ENCODE data around the gene ENG. TPM values are rescaled to one million over a fixed set of nuclear protein-coding genes. Genes with fewer than 3 reads are reported as not detected.

ENG gene
- total RNA-seq, 1 donor from 2014 or later = 323 TPM

GRCh38 chr9:127897193-127897692, 42.8 kb upstream of the ENG start:
- intact Hi-C loops (cut with DNase I) = no loop called here
- H3K36me3 ChIP-seq = peaks cover 43% of the 10 kb centered on the region
- peak; percentile 83 for DNase-seq
- no peaks in the 10 kb centered on the region for H3K27me3 ChIP-seq (ENCODE audit: low read depth)
- peak overlapping the region; percentile 99 for H3K4me3 ChIP-seq
- no peak for TF ChIP-seq CTCF (IDR thresholded peaks at IDR 0.05)
- peak; percentile 74 to 79 for ATAC-seq
- peak overlapping the region; percentile 91 for H3K27ac ChIP-seq
- peaks cover 46% of the 10 kb centered on the region for H3K4me1 ChIP-seq
- no peaks in the 10 kb centered on the region for H3K9me3 ChIP-seq

- no peak for ATAC-seq
Observed at GRCh38 chr9:127896395-127897192, 42.1 kb upstream of the ENG start.

GRCh38 chr9:127895811-127896210, 41.4 kb upstream of the ENG start:
- Histone ChIP-seq H3K36me3 (peaks cover 54% of the 10 kb centered on the region), H3K27ac (no peak overlapping the region), H3K9me3 (no peaks in the 10 kb centered on the region), H3K4me1 (peaks cover 36% of the 10 kb centered on the region), H3K4me3 (no peak overlapping the region), H3K27me3 (ENCODE audit: low read depth) (no peaks in the 10 kb centered on the region)
- DNase-seq (no peak), ATAC-seq (no peak)
- TF ChIP-seq CTCF (IDR thresholded peaks at IDR 0.05) = no peak
- intact Hi-C loops (cut with DNase I) = no loop called here

More at GRCh38 chr9:127896395-127897192, 42.1 kb upstream of the ENG start:
- Histone ChIP-seq H3K4me3 (peak overlapping the region; percentile 99), H3K9me3 (no peaks in the 10 kb centered on the region), H3K36me3 (peaks cover 48% of the 10 kb centered on the region), H3K27me3 (ENCODE audit: low read depth) (no peaks in the 10 kb centered on the region), H3K27ac (peak overlapping the region; percentile 91), H3K4me1 (peaks cover 41% of the 10 kb centered on the region)
- DNase-seq = no peak
- no peak for TF ChIP-seq CTCF (IDR thresholded peaks at IDR 0.05)
- intact Hi-C loops (cut with DNase I) = no loop called here

- no peak for TF ChIP-seq CTCF (IDR thresholded peaks at IDR 0.05)
- no peak overlapping the region for H3K27ac ChIP-seq
- intact Hi-C loops (cut with DNase I) = no loop called here
- DNase-seq (no peak), ATAC-seq (no peak)
- peaks cover 77% of the 10 kb centered on the region for H3K36me3 ChIP-seq
- no peaks in the 10 kb centered on the region for H3K9me3 ChIP-seq
- no peaks in the 10 kb centered on the region for H3K27me3 ChIP-seq (ENCODE audit: low read depth)
- no peak overlapping the region for H3K4me3 ChIP-seq
- peaks cover 22% of the 10 kb centered on the region for H3K4me1 ChIP-seq
Observed at GRCh38 chr9:127893392-127893791, 38.9 kb upstream of the ENG start.

- Histone ChIP-seq H3K9me3 (no peaks in the 10 kb centered on the region), H3K4me3 (no peak overlapping the region), H3K36me3 (peaks cover 83% of the 10 kb centered on the region), H3K4me1 (peaks cover 17% of the 10 kb centered on the region), H3K27me3 (ENCODE audit: low read depth) (no peaks in the 10 kb centered on the region), H3K27ac (no peak overlapping the region)
- DNase-seq (no peak), ATAC-seq (no peak)
- intact Hi-C loops (cut with DNase I) = no loop called here
- TF ChIP-seq CTCF (IDR thresholded peaks at IDR 0.05) = no peak
Observed at GRCh38 chr9:127892831-127893230, 38.4 kb upstream of the ENG start.
